IMR-90 (cell line): ENCODE measurements around the gene TSHZ1.

Experiments
- BHLHE40 ChIP-seq: fragments of 150-350 bp; IDR thresholded peaks from 2 replicates; pipeline ENCODE4 v1.6.1; 2016; ENCODE audit warnings: mild to moderate bottlenecking, low read depth, low read length
- CEBPB ChIP-seq: IDR thresholded peaks from 2 replicates; pipeline ENCODE4 v1.6.1; 2012; ENCODE audit warnings: low read depth, low read length, improper control_type of control experiment
- MAFK ChIP-seq: IDR thresholded peaks from 2 replicates; pipeline ENCODE4 v1.6.1; 2012; ENCODE audit warnings: low read depth, low read length, improper control_type of control experiment
- MAZ ChIP-seq: IDR thresholded peaks from 2 replicates; pipeline ENCODE4 v1.6.1; 2012; ENCODE audit warnings: low read depth, mild to moderate bottlenecking, low read length, improper control_type of control experiment, moderate library complexity, borderline replicate concordance
- POLR2A ChIP-seq: IDR thresholded peaks from 2 replicates; pipeline ENCODE4 v1.6.1; 2012; ENCODE audit warnings: mild to moderate bottlenecking, low read depth, low read length
- RAD21 ChIP-seq: IDR thresholded peaks from 2 replicates; pipeline ENCODE4 v1.6.1; 2012; ENCODE audit warnings: low read length, improper control_type of control experiment
- RCOR1 ChIP-seq: IDR thresholded peaks from 2 replicates; pipeline ENCODE4 v1.6.1; 2012; ENCODE audit warnings: mild to moderate bottlenecking, low read length, improper control_type of control experiment; ENCODE audit not compliant: insufficient replicate concordance
- RFX5 ChIP-seq: IDR thresholded peaks from 2 replicates; pipeline ENCODE4 v1.8.0; 2012; ENCODE audit warnings: low read depth, mild to moderate bottlenecking, low read length, moderate library complexity
- SMC3 ChIP-seq: fragments of 150-350 bp; IDR thresholded peaks from 2 replicates; pipeline ENCODE4 v1.6.1; 2016; ENCODE audit warnings: low read depth, mild to moderate bottlenecking, antibody characterized with exemption, low read length, moderate library complexity
- TF ChIP-seq, protein P1 (sequence below): conservative IDR thresholded peaks from 2 replicates; pipeline ENCODE4 v1.5.1; 2012; ENCODE audit warnings: mild to moderate bottlenecking, low read depth, low read length, improper control_type of control experiment
- TF ChIP-seq, protein P2 (sequence below): fragments of 150-350 bp; IDR thresholded peaks from 2 replicates; pipeline ENCODE4 v1.6.1; 2016; ENCODE audit warnings: low read depth, mild to moderate bottlenecking, low read length, moderate library complexity, borderline replicate concordance

DNA sequence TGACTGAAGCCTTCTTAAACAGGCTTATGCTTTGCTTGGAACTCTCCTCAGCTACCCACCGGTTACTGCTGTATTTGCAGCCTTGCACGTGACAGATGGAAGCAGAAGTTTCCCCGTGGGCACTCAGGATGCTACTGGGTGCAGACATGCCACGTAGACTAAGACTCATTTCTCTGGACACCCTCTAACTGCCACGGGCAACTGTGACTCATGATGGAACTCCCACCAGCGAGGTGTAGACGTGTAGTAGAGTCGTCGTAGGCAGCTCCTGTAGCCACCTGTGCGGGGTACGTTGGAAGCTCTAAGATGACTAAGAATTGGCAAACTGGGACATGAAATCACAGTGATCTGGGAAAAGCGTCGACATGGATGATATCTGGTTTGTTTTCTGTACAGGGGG is 27.5 kb downstream of the TSHZ1 start:
- TF ChIP-seq, protein P1, sequence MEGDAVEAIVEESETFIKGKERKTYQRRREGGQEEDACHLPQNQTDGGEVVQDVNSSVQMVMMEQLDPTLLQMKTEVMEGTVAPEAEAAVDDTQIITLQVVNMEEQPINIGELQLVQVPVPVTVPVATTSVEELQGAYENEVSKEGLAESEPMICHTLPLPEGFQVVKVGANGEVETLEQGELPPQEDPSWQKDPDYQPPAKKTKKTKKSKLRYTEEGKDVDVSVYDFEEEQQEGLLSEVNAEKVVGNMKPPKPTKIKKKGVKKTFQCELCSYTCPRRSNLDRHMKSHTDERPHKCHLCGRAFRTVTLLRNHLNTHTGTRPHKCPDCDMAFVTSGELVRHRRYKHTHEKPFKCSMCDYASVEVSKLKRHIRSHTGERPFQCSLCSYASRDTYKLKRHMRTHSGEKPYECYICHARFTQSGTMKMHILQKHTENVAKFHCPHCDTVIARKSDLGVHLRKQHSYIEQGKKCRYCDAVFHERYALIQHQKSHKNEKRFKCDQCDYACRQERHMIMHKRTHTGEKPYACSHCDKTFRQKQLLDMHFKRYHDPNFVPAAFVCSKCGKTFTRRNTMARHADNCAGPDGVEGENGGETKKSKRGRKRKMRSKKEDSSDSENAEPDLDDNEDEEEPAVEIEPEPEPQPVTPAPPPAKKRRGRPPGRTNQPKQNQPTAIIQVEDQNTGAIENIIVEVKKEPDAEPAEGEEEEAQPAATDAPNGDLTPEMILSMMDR = no peak
- TF ChIP-seq POLR2A = no peak
- TF ChIP-seq RAD21 = no peak
- TF ChIP-seq SMC3 = no peak
- TF ChIP-seq CEBPB = no peak
- no peak for TF ChIP-seq MAFK
- TF ChIP-seq RFX5 = no peak
- TF ChIP-seq, protein P2, sequence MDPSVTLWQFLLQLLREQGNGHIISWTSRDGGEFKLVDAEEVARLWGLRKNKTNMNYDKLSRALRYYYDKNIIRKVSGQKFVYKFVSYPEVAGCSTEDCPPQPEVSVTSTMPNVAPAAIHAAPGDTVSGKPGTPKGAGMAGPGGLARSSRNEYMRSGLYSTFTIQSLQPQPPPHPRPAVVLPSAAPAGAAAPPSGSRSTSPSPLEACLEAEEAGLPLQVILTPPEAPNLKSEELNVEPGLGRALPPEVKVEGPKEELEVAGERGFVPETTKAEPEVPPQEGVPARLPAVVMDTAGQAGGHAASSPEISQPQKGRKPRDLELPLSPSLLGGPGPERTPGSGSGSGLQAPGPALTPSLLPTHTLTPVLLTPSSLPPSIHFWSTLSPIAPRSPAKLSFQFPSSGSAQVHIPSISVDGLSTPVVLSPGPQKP = no peak
- no peak for TF ChIP-seq BHLHE40
- TF ChIP-seq MAZ = no peak
- no peak for TF ChIP-seq RCOR1
